ENCODE measurements around the gene RAPGEF1.
"Not testable (repeated sequence)": the region's sequence is repeated elsewhere in the genome, so short reads cannot be mapped to it uniquely, and the experiment has no call there.

The RAPGEF1 gene

GRCh38 chr9:131712151-131712716 is 27.6 kb downstream of the RAPGEF1 start:
- Histone ChIP-seq H3K4me1 (ENCODE audit: low read length) (no peaks in the 10 kb centered on the region; the same call in 1 of the 2 replicates), H3K27ac (ENCODE audit: low read length) (no peak overlapping the region), H3F3A (ENCODE audit: insufficient read depth, low read length) (no peaks in the 10 kb centered on the region), H4K20me1 (ENCODE audit: insufficient read depth, low read length) (peaks cover 4% of the 10 kb centered on the region; the same call in 1 of the 2 replicates), H3K9ac (ENCODE audit: low read length) (no peak overlapping the region), H3K79me2 (ENCODE audit: low read length) (peaks cover 100% of the 10 kb centered on the region), H2AFZ (ENCODE audit: low read length) (no peak overlapping the region), H3K9me2 (replicated peaks; ENCODE audit: insufficient read depth, low read length) (no peaks in the 10 kb centered on the region), H3K9me3 (replicated peaks; ENCODE audit: insufficient read depth, low read length) (no peaks in the 10 kb centered on the region), H3K27me3 (replicated peaks; ENCODE audit: insufficient read depth, low read length) (no peaks in the 10 kb centered on the region), H3K4me3 (ENCODE audit: low read length) (no peak overlapping the region), H3K4me2 (ENCODE audit: low read depth, low read length) (no peak overlapping the region), H3K36me3 (replicated peaks; ENCODE audit: insufficient read depth, low read length) (no peaks in the 10 kb centered on the region)
- TF ChIP-seq EZH2phosphoT487 (IDR thresholded peaks at IDR 0.05; ENCODE audit: low read length) (no peak), EZH2 (optimal IDR thresholded peaks at IDR 0.05; ENCODE audit: low read depth, low read length) (no peak)
- TF ChIP-seq, protein P1, sequence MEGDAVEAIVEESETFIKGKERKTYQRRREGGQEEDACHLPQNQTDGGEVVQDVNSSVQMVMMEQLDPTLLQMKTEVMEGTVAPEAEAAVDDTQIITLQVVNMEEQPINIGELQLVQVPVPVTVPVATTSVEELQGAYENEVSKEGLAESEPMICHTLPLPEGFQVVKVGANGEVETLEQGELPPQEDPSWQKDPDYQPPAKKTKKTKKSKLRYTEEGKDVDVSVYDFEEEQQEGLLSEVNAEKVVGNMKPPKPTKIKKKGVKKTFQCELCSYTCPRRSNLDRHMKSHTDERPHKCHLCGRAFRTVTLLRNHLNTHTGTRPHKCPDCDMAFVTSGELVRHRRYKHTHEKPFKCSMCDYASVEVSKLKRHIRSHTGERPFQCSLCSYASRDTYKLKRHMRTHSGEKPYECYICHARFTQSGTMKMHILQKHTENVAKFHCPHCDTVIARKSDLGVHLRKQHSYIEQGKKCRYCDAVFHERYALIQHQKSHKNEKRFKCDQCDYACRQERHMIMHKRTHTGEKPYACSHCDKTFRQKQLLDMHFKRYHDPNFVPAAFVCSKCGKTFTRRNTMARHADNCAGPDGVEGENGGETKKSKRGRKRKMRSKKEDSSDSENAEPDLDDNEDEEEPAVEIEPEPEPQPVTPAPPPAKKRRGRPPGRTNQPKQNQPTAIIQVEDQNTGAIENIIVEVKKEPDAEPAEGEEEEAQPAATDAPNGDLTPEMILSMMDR (IDR thresholded peaks at IDR 0.05; ENCODE audit: low read length), result no peak
- DNase-seq, result no peak

GRCh38 chr9:131709771-131710431 is 30.0 kb downstream of the RAPGEF1 start:
- no peak for DNase-seq
- Histone ChIP-seq H3F3A (ENCODE audit: insufficient read depth, low read length) (no peaks in the 10 kb centered on the region), H2AFZ (ENCODE audit: low read length) (no peak overlapping the region), H3K9ac (ENCODE audit: low read length) (no peak overlapping the region), H3K27ac (ENCODE audit: low read length) (no peak overlapping the region), H3K4me3 (ENCODE audit: low read length) (no peak overlapping the region), H3K9me3 (replicated peaks; ENCODE audit: insufficient read depth, low read length) (no peaks in the 10 kb centered on the region), H3K9me2 (replicated peaks; ENCODE audit: insufficient read depth, low read length) (no peaks in the 10 kb centered on the region), H3K27me3 (replicated peaks; ENCODE audit: insufficient read depth, low read length) (no peaks in the 10 kb centered on the region), H3K4me2 (ENCODE audit: low read depth, low read length) (no peak overlapping the region), H4K20me1 (ENCODE audit: insufficient read depth, low read length) (peaks cover 4% of the 10 kb centered on the region; the same call in 1 of the 2 replicates), H3K79me2 (ENCODE audit: low read length) (peaks cover 100% of the 10 kb centered on the region), H3K36me3 (replicated peaks; ENCODE audit: insufficient read depth, low read length) (no peaks in the 10 kb centered on the region), H3K4me1 (ENCODE audit: low read length) (no peaks in the 10 kb centered on the region; the same call in 1 of the 2 replicates)
- TF ChIP-seq, protein P1 (IDR thresholded peaks at IDR 0.05; ENCODE audit: low read length), result no peak
- TF ChIP-seq EZH2 (optimal IDR thresholded peaks at IDR 0.05; ENCODE audit: low read depth, low read length), result no peak
- TF ChIP-seq EZH2phosphoT487 (IDR thresholded peaks at IDR 0.05; ENCODE audit: low read length), result no peak

DNA sequence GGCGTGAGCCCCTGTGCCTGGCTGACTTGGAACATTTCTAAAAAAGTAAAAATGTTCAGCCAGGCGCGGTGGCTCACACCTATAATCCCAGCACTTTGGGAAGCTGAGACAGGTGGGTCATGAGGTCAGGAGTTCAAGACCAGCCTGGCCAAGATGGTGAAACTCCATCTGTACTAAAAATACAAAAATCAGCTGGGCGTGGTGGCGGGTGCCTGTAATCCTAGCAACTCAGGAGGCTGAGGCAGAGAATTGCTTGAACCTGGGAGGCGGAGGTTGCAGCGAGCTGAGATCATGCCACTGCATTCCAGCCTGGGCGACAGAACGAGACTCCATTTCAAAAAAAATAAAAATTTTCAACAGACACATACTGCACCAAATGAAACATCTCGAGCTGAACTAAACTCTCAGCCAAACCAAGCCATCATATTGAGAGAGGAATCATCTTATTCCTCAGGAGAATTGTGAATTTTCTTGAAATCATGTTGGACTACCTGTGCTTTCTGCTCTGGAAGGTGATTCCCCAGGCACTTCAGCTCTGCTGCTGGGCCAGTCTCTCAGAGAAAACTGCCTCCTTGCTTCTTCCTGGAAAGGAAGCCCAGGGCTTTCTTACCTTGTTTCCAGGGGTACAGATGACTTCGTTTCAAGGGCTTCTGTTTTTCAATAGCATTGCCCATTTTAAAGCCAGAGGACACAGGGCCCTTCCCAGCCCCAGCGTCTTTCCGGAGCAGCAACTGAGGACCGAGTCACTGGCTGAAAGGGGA is 30.7 kb downstream of the RAPGEF1 start:
- H3K9me2 ChIP-seq (replicated peaks; ENCODE audit: insufficient read depth, low read length); H3K9me3 ChIP-seq (replicated peaks; ENCODE audit: insufficient read depth, low read length); H3K4me1 ChIP-seq (ENCODE audit: low read length); H3K4me3 ChIP-seq (ENCODE audit: low read length); H3K4me2 ChIP-seq (ENCODE audit: low read depth, low read length); H3F3A ChIP-seq (ENCODE audit: insufficient read depth, low read length); H3K36me3 ChIP-seq (replicated peaks; ENCODE audit: insufficient read depth, low read length); DNase-seq; H4K20me1 ChIP-seq (ENCODE audit: insufficient read depth, low read length); H3K9ac ChIP-seq (ENCODE audit: low read length); H3K27ac ChIP-seq (ENCODE audit: low read length); H2AFZ ChIP-seq (ENCODE audit: low read length); H3K27me3 ChIP-seq (replicated peaks; ENCODE audit: insufficient read depth, low read length): not testable (repeated sequence)
- H3K79me2 ChIP-seq (ENCODE audit: low read length), result peaks cover 100% of the 10 kb centered on the region
